Measurements from ENCODE around the gene FAM81A. TPM values are rescaled to one million over a fixed set of nuclear protein-coding genes. Genes with fewer than 3 reads are reported as not detected.
"Not testable (repeated sequence)": the region's sequence is repeated elsewhere in the genome, so short reads cannot be mapped to it uniquely, and the experiment has no call there.

FAM81A gene
- total RNA-seq, 1 donor from 2014 or later: 0.34 TPM

- no peak overlapping the region for H3K27ac Mint-ChIP-seq
- peaks cover 5% of the 10 kb centered on the region for H3K4me1 Mint-ChIP-seq (ENCODE audit: low read depth)
- no peaks in the 10 kb centered on the region for H3K36me3 Mint-ChIP-seq (ENCODE audit: insufficient read depth)
- H3K9me3 Mint-ChIP-seq (ENCODE audit: low read depth): no peaks in the 10 kb centered on the region
- peaks cover 41% of the 10 kb centered on the region for H3K27me3 Mint-ChIP-seq
- H3K4me3 Mint-ChIP-seq (ENCODE audit: low read depth): no peak overlapping the region
- TF ChIP-seq CTCF (IDR thresholded peaks at IDR 0.05; ENCODE audit: unreplicated experiment): no peak
- no peak for DNase-seq (ENCODE audit: low spot score, unreplicated experiment)
Measured at GRCh38 chr15:59396679-59397078, 41.3 kb upstream of the FAM81A start.

- DNase-seq (ENCODE audit: low spot score, unreplicated experiment): no peak
- Mint-ChIP-seq H3K4me3 (ENCODE audit: low read depth) (no peak overlapping the region), H3K27me3 (peaks cover 46% of the 10 kb centered on the region), H3K9me3 (ENCODE audit: low read depth) (no peaks in the 10 kb centered on the region), H3K36me3 (ENCODE audit: insufficient read depth) (no peaks in the 10 kb centered on the region), H3K4me1 (ENCODE audit: low read depth) (peaks cover 10% of the 10 kb centered on the region), H3K27ac (no peak overlapping the region)
- no peak for TF ChIP-seq CTCF (IDR thresholded peaks at IDR 0.05; ENCODE audit: unreplicated experiment)
Measured at GRCh38 chr15:59398220-59398619, 39.8 kb upstream of the FAM81A start.

GRCh38 chr15:59399465-59400102, 38.4 kb upstream of the FAM81A start:
- TF ChIP-seq CTCF (IDR thresholded peaks at IDR 0.05; ENCODE audit: unreplicated experiment): no peak
- Mint-ChIP-seq H3K27ac (peak overlapping the region; percentile 8), H3K27me3 (peaks cover 47% of the 10 kb centered on the region), H3K9me3 (ENCODE audit: low read depth) (no peaks in the 10 kb centered on the region), H3K4me1 (ENCODE audit: low read depth) (peaks cover 10% of the 10 kb centered on the region), H3K36me3 (ENCODE audit: insufficient read depth) (no peaks in the 10 kb centered on the region), H3K4me3 (ENCODE audit: low read depth) (no peak overlapping the region)
- no peak for DNase-seq (ENCODE audit: low spot score, unreplicated experiment)

- Mint-ChIP-seq H3K27ac (no peak overlapping the region), H3K9me3 (ENCODE audit: low read depth) (no peaks in the 10 kb centered on the region), H3K4me3 (ENCODE audit: low read depth) (no peak overlapping the region), H3K27me3 (peaks cover 51% of the 10 kb centered on the region), H3K4me1 (ENCODE audit: low read depth) (peaks cover 10% of the 10 kb centered on the region), H3K36me3 (ENCODE audit: insufficient read depth) (no peaks in the 10 kb centered on the region)
- TF ChIP-seq CTCF (IDR thresholded peaks at IDR 0.05; ENCODE audit: unreplicated experiment): no peak
- DNase-seq (ENCODE audit: low spot score, unreplicated experiment): no peak
Measured at GRCh38 chr15:59400103-59400813, 37.7 kb upstream of the FAM81A start.

GRCh38 chr15:59401051-59401823, 36.7 kb upstream of the FAM81A start:
- not testable (repeated sequence) for H3K4me1 Mint-ChIP-seq (ENCODE audit: low read depth); H3K27ac Mint-ChIP-seq; DNase-seq (ENCODE audit: low spot score, unreplicated experiment); H3K36me3 Mint-ChIP-seq (ENCODE audit: insufficient read depth); H3K9me3 Mint-ChIP-seq (ENCODE audit: low read depth); H3K4me3 Mint-ChIP-seq (ENCODE audit: low read depth)
- peaks cover 47% of the 10 kb centered on the region for H3K27me3 Mint-ChIP-seq

All from progenitor cell of endocrine pancreas (in vitro differentiated cells).